Measurements from ENCODE around the gene SSPN. TPM values are rescaled to one million over a fixed set of nuclear protein-coding genes. Genes with fewer than 3 reads are reported as not detected.

The SSPN gene
- total RNA-seq, 1 experiment from 2014 or later = 1.8 TPM

GRCh38 chr12:26265606-26266005, 70.2 kb downstream of the SSPN start:
- peaks cover 8% of the 10 kb centered on the region for H3K9me3 Mint-ChIP-seq
- no peaks in the 10 kb centered on the region for H3K4me1 Mint-ChIP-seq
- H3K4me3 Mint-ChIP-seq = no peak overlapping the region
- no peaks in the 10 kb centered on the region for H3K36me3 Mint-ChIP-seq
- no peak for ATAC-seq
- H3K27ac Mint-ChIP-seq = no peak overlapping the region
- no peaks in the 10 kb centered on the region for H3K27me3 Mint-ChIP-seq (ENCODE audit: low read depth)
- TF ChIP-seq ZNF232 (CRISPR knock-in tag; IDR thresholded peaks at IDR 0.05) (no peak), SOX15 (CRISPR knock-in tag; IDR thresholded peaks at IDR 0.05) (no peak), ESRRA (CRISPR knock-in tag; IDR thresholded peaks at IDR 0.05; ENCODE audit: borderline replicate concordance) (no peak), ZBTB43 (CRISPR knock-in tag; IDR thresholded peaks at IDR 0.05) (no peak), KAT7 (CRISPR knock-in tag; IDR thresholded peaks at IDR 0.05; ENCODE audit: borderline replicate concordance) (no peak), GABPB1 (CRISPR knock-in tag; IDR thresholded peaks at IDR 0.05) (no peak), E2F1 (CRISPR knock-in tag; IDR thresholded peaks at IDR 0.05) (no peak), MXD4 (CRISPR knock-in tag; IDR thresholded peaks at IDR 0.05; ENCODE audit: borderline replicate concordance) (no peak), USF2 (CRISPR knock-in tag; IDR thresholded peaks at IDR 0.05) (no peak), FOXP1 (CRISPR knock-in tag; IDR thresholded peaks at IDR 0.05; ENCODE audit: borderline replicate concordance) (no peak), ZNF425 (CRISPR knock-in tag; conservative IDR thresholded peaks at IDR 0.05) (no peak), SMAD3 (CRISPR knock-in tag; IDR thresholded peaks at IDR 0.05; ENCODE audit: borderline replicate concordance) (no peak), ZNF512 (CRISPR knock-in tag; IDR thresholded peaks at IDR 0.05; ENCODE audit: borderline replicate concordance) (no peak), ATF2 (CRISPR knock-in tag; IDR thresholded peaks at IDR 0.05; ENCODE audit: borderline replicate concordance, low read depth) (no peak), TP53 (CRISPR knock-in tag; IDR thresholded peaks at IDR 0.05) (no peak), RORB (CRISPR knock-in tag; IDR thresholded peaks at IDR 0.05) (no peak), JAZF1 (CRISPR knock-in tag; IDR thresholded peaks at IDR 0.05) (no peak), TEAD4 (CRISPR knock-in tag; IDR thresholded peaks at IDR 0.05) (no peak)
- ChIA-PET CTCF (no interaction called here), POLR2A (no interaction called here)
- DNase-seq (ENCODE audit: low spot score) = no peak

- CTCF ChIA-PET = no interaction called here
- peaks cover 5% of the 10 kb centered on the region for H3K9me3 Mint-ChIP-seq
- DNase-seq (ENCODE audit: low spot score) (no peak), ATAC-seq (no peak)
- H3K36me3 Mint-ChIP-seq = no peaks in the 10 kb centered on the region
- POLR2A ChIA-PET = no interaction called here
- H3K27me3 Mint-ChIP-seq (ENCODE audit: low read depth) = no peaks in the 10 kb centered on the region
- H3K4me1 Mint-ChIP-seq = peaks cover 4% of the 10 kb centered on the region
- H3K27ac Mint-ChIP-seq = no peak overlapping the region
- no peak overlapping the region for H3K4me3 Mint-ChIP-seq
- TF ChIP-seq FOXK1 (CRISPR knock-in tag; IDR thresholded peaks at IDR 0.05) (no peak), SMAD3 (CRISPR knock-in tag; IDR thresholded peaks at IDR 0.05; ENCODE audit: borderline replicate concordance) (no peak), PRDM15 (CRISPR knock-in tag; IDR thresholded peaks at IDR 0.05) (no peak), NFATC4 (CRISPR knock-in tag; IDR thresholded peaks at IDR 0.05) (no peak)
Observed at GRCh38 chr12:26266881-26267280, 71.5 kb downstream of the SSPN start.
